Measurements from ENCODE around the gene UBE2E2.

- TF ChIP-seq GATA2 (IDR thresholded peaks at IDR 0.05; ENCODE audit: low read depth, low read length), result no peak
- TF ChIP-seq GATA3 (IDR thresholded peaks at IDR 0.05; ENCODE audit: low read depth, low read length), result no peak
These were observed 186.6 kb downstream of the UBE2E2 start for GRCh38 chr3:23389686-23390085.

All from SH-SY5Y (cell line).